GM23248 (cell line): ENCODE data around the gene CDC16.

ENCODE experiments used
- EZH2 ChIP-seq: fragments of 200-600 bp; sonication (generic); IDR thresholded peaks from 2 replicates; pipeline ENCODE4 v1.6.1; 2018; ENCODE audit warnings: antibody characterized with exemption, mild to moderate bottlenecking; ENCODE audit not compliant: insufficient read depth, poor library complexity, severe bottlenecking
- EZH2phosphoT487 ChIP-seq: fragments of 200-600 bp; sonication (generic); IDR thresholded peaks from 2 replicates; pipeline ENCODE4 v1.6.1; 2018; ENCODE audit warnings: antibody characterized with exemption, moderate library complexity, mild to moderate bottlenecking, low read depth; ENCODE audit not compliant: insufficient read depth

GRCh38 chr13:114226088-114226487, 8.6 kb upstream of the CDC16 start:
- TF ChIP-seq EZH2 (no peak), EZH2phosphoT487 (no peak)
